GM21423 (cell line): ENCODE results near the gene AMBP.

Experiments used
- ATAC-seq: cut with Tn5 transposase; IDR thresholded peaks from one replicate; pipeline ENCODE4 v1.9.1; 2021; ENCODE audit warnings: mild to moderate bottlenecking, moderate library complexity; ENCODE audit not compliant: unreplicated experiment

Gene AMBP

GRCh38 chr9:114076237-114077161 lies 1.6 kb downstream of the AMBP start:
- ATAC-seq = no peak

GRCh38 chr9:114075602-114076001 lies 2.5 kb downstream of the AMBP start:
- ATAC-seq = no peak

- no peak for ATAC-seq
Observed at GRCh38 chr9:114072184-114073140, 5.6 kb downstream of the AMBP start.

GRCh38 chr9:114071197-114071795 lies 6.8 kb downstream of the AMBP start:
- ATAC-seq = no peak

- ATAC-seq = no peak
Observed at GRCh38 chr9:114070188-114071103, 7.7 kb downstream of the AMBP start.

GRCh38 chr9:114069476-114070187 lies 8.5 kb downstream of the AMBP start:
- no peak for ATAC-seq

- ATAC-seq = no peak
Observed at GRCh38 chr9:114065304-114065703, 12.8 kb downstream of the AMBP start.

GRCh38 chr9:114061830-114062474 lies 16.1 kb downstream of the AMBP start:
- ATAC-seq = no peak

- ATAC-seq = no peak
Observed at GRCh38 chr9:114061292-114061691, 16.8 kb downstream of the AMBP start.

- ATAC-seq = no peak
Observed at GRCh38 chr9:114060711-114061110, 17.4 kb downstream of the AMBP start.

GRCh38 chr9:114060070-114060469 lies 18.0 kb downstream of the AMBP start:
- ATAC-seq = no peak

- ATAC-seq = no peak
Observed at GRCh38 chr9:114059047-114059803, 18.9 kb downstream of the AMBP start.

GRCh38 chr9:114058688-114059046 lies 19.4 kb downstream of the AMBP start:
- no peak for ATAC-seq

- ATAC-seq = no peak
Observed at GRCh38 chr9:114057161-114057885, 20.8 kb downstream of the AMBP start.

GRCh38 chr9:114056527-114056926 lies 21.6 kb downstream of the AMBP start:
- no peak for ATAC-seq

- no peak for ATAC-seq
Observed at GRCh38 chr9:114055894-114056293, 22.2 kb downstream of the AMBP start.

- no peak for ATAC-seq
Observed at GRCh38 chr9:114055061-114055460, 23.0 kb downstream of the AMBP start.
